Activated CD8-positive, alpha-beta memory T cell treated with anti-CD3 and anti-CD28 coated beads, Interleukin-2, amount 10 ng/mL, durations not matched to agents 7 days and 5 days (primary cell): ENCODE measurements around the gene FAM24A. TPM values are rescaled to one million over a fixed set of nuclear protein-coding genes. Genes with fewer than 3 reads are reported as not detected.
A peak's percentile ranks its signal among the peaks of the same experiment; 100 is the strongest.
"Not testable (repeated sequence)": the region's sequence is repeated elsewhere in the genome, so short reads cannot be mapped to it uniquely, and the experiment has no call there.

Experiments used
- ATAC-seq: fragments of 150-1000 bp; cut with Tn5 transposase; one replicate; pipeline ENCODE4 v1.10.0; 2021; ENCODE audit warnings: moderate library complexity
- CTCF ChIA-PET: fragments of 350-600 bp; sonication (Branson Sonifier 250); formaldehyde crosslinking; loops from one replicate; lab custom pipeline; 2021; ENCODE audit warnings: antibody characterized with exemption; lab: Charles Lee
- DNase-seq: peaks from one replicate; pipeline ENCODE4 v3.0.0-alpha.2; 2020
- H3K27ac Mint-ChIP-seq: one replicate; pipeline ENCODE4 v1.8.0; 2021; ENCODE audit warnings: mild to moderate bottlenecking, mixed read lengths
- H3K27me3 Mint-ChIP-seq: one replicate; pipeline ENCODE4 v1.8.0; 2021; ENCODE audit warnings: mixed read lengths
- H3K36me3 Mint-ChIP-seq: one replicate; pipeline ENCODE4 v1.8.0; 2021; ENCODE audit warnings: mild to moderate bottlenecking, mixed read lengths
- H3K4me1 Mint-ChIP-seq: one replicate; pipeline ENCODE4 v1.8.0; 2021; ENCODE audit warnings: mixed read lengths
- H3K4me3 Mint-ChIP-seq: one replicate; pipeline ENCODE4 v1.8.0; 2021; ENCODE audit warnings: mild to moderate bottlenecking, moderate library complexity, mixed read lengths
- H3K9me3 Mint-ChIP-seq: one replicate; pipeline ENCODE4 v1.8.0; 2022; ENCODE audit warnings: low read depth, mixed read lengths
- total RNA-seq, 2 experiments: library from RNA; stranded (reverse); gene quantifications; one replicate each; pipeline ENCODE4 v1.2.3, GENCODE V29; 2021

The FAM24A gene
- total RNA-seq, 2 experiments from 2014 or later: not detected

- H3K36me3 Mint-ChIP-seq: peaks cover 48% of the 10 kb centered on the region
- CTCF ChIA-PET: no interaction called here
- peak within 1 kb of the TSS; percentile 95 for H3K4me3 Mint-ChIP-seq
- H3K4me1 Mint-ChIP-seq: peaks cover 57% of the 10 kb centered on the region
- no peaks in the 10 kb centered on the region for H3K27me3 Mint-ChIP-seq
- H3K27ac Mint-ChIP-seq: peak within 1 kb of the TSS; percentile 93
- H3K9me3 Mint-ChIP-seq: peaks cover 9% of the 10 kb centered on the region
- ATAC-seq (peak; percentile 90), DNase-seq (peak; percentile 98)
These were observed 30.8 kb upstream of the FAM24A start, which contains the start of gene FAM24B for GRCh38 chr10:122879339-122880273. Gene FAM24B (minus strand): TSS chr10:122879581. CDS start chr10:122850515, 29,066 bp downstream.

GRCh38 chr10:122882766-122883165 lies 27.6 kb upstream of the FAM24A start:
- CTCF ChIA-PET: no interaction called here
- no peak overlapping the region for H3K27ac Mint-ChIP-seq

GRCh38 chr10:122884166-122884565 lies 26.2 kb upstream of the FAM24A start:
- Mint-ChIP-seq H3K9me3 (no peaks in the 10 kb centered on the region), H3K27ac (no peak overlapping the region), H3K4me3 (no peak overlapping the region), H3K36me3 (peaks cover 28% of the 10 kb centered on the region), H3K4me1 (peaks cover 22% of the 10 kb centered on the region), H3K27me3 (no peaks in the 10 kb centered on the region)
- CTCF ChIA-PET: no interaction called here
- DNase-seq (no peak), ATAC-seq (no peak)

More at GRCh38 chr10:122882766-122883165, 27.6 kb upstream of the FAM24A start:
- DNase-seq (no peak), ATAC-seq (no peak)
- Mint-ChIP-seq H3K27me3 (no peaks in the 10 kb centered on the region), H3K9me3 (no peaks in the 10 kb centered on the region), H3K36me3 (peaks cover 34% of the 10 kb centered on the region), H3K4me1 (peaks cover 35% of the 10 kb centered on the region), H3K4me3 (no peak overlapping the region)

- H3K27ac Mint-ChIP-seq: peak overlapping the region; percentile 2
- no peaks in the 10 kb centered on the region for H3K9me3 Mint-ChIP-seq
- CTCF ChIA-PET: no interaction called here
- H3K27me3 Mint-ChIP-seq: no peaks in the 10 kb centered on the region
- H3K4me3 Mint-ChIP-seq: peak overlapping the region; percentile 4
- peaks cover 11% of the 10 kb centered on the region for H3K36me3 Mint-ChIP-seq
- DNase-seq: no peak
- ATAC-seq: no peak
- H3K4me1 Mint-ChIP-seq: peaks cover 6% of the 10 kb centered on the region
These were observed 16.0 kb upstream of the FAM24A start for GRCh38 chr10:122894261-122894944.

GRCh38 chr10:122903861-122904260 lies 6.5 kb upstream of the FAM24A start:
- ATAC-seq, H3K27ac Mint-ChIP-seq, H3K4me3 Mint-ChIP-seq, DNase-seq, H3K4me1 Mint-ChIP-seq, H3K9me3 Mint-ChIP-seq, CTCF ChIA-PET, H3K36me3 Mint-ChIP-seq: not testable (repeated sequence)
- H3K27me3 Mint-ChIP-seq: peaks cover 30% of the 10 kb centered on the region

GRCh38 chr10:122911889-122912484 lies 1.6 kb downstream of the FAM24A start:
- ATAC-seq (peak; percentile 81), DNase-seq (peak; percentile 74)
- no peaks in the 10 kb centered on the region for H3K36me3 Mint-ChIP-seq
- CTCF ChIA-PET: no interaction called here
- H3K27me3 Mint-ChIP-seq: peaks cover 4% of the 10 kb centered on the region
- H3K4me1 Mint-ChIP-seq: no peaks in the 10 kb centered on the region
- no peaks in the 10 kb centered on the region for H3K9me3 Mint-ChIP-seq
- H3K27ac Mint-ChIP-seq: no peak overlapping the region
- no peak overlapping the region for H3K4me3 Mint-ChIP-seq

- H3K27me3 Mint-ChIP-seq: no peaks in the 10 kb centered on the region
- H3K9me3 Mint-ChIP-seq: no peaks in the 10 kb centered on the region
- DNase-seq: no peak
- ATAC-seq: no peak
- no peaks in the 10 kb centered on the region for H3K36me3 Mint-ChIP-seq
- H3K27ac Mint-ChIP-seq: no peak overlapping the region
- no peaks in the 10 kb centered on the region for H3K4me1 Mint-ChIP-seq
- H3K4me3 Mint-ChIP-seq: no peak overlapping the region
- CTCF ChIA-PET: no interaction called here
These were observed 5.3 kb downstream of the FAM24A start for GRCh38 chr10:122915700-122916099.

- ATAC-seq: no peak
- DNase-seq: no peak
- Mint-ChIP-seq H3K27ac (no peak overlapping the region), H3K36me3 (peaks cover 4% of the 10 kb centered on the region), H3K4me3 (no peak overlapping the region), H3K9me3 (no peaks in the 10 kb centered on the region), H3K27me3 (no peaks in the 10 kb centered on the region), H3K4me1 (no peaks in the 10 kb centered on the region)
- CTCF ChIA-PET: no interaction called here
These were observed 19.7 kb downstream of the FAM24A start for GRCh38 chr10:122930140-122930539.

GRCh38 chr10:122931088-122931906 lies 20.9 kb downstream of the FAM24A start:
- no peaks in the 10 kb centered on the region for H3K9me3 Mint-ChIP-seq
- no peak overlapping the region for H3K27ac Mint-ChIP-seq
- no peaks in the 10 kb centered on the region for H3K27me3 Mint-ChIP-seq
- CTCF ChIA-PET: no interaction called here
- ATAC-seq (no peak), DNase-seq (no peak)
- no peak overlapping the region for H3K4me3 Mint-ChIP-seq
- peaks cover 9% of the 10 kb centered on the region for H3K36me3 Mint-ChIP-seq
- no peaks in the 10 kb centered on the region for H3K4me1 Mint-ChIP-seq

- no peak for ATAC-seq
These were observed 28.9 kb downstream of the FAM24A start for GRCh38 chr10:122939133-122939855.

GRCh38 chr10:122939856-122940543 lies 29.6 kb downstream of the FAM24A start:
- no peak overlapping the region for H3K27ac Mint-ChIP-seq
- no peak overlapping the region for H3K4me3 Mint-ChIP-seq
- CTCF ChIA-PET: no interaction called here
- no peaks in the 10 kb centered on the region for H3K4me1 Mint-ChIP-seq
- no peaks in the 10 kb centered on the region for H3K27me3 Mint-ChIP-seq
- H3K9me3 Mint-ChIP-seq: no peaks in the 10 kb centered on the region
- DNase-seq (no peak), ATAC-seq (no peak)
- peaks cover 48% of the 10 kb centered on the region for H3K36me3 Mint-ChIP-seq

More at GRCh38 chr10:122939133-122939855, 28.9 kb downstream of the FAM24A start:
- H3K4me3 Mint-ChIP-seq: no peak overlapping the region
- H3K36me3 Mint-ChIP-seq: peaks cover 47% of the 10 kb centered on the region
- no peaks in the 10 kb centered on the region for H3K27me3 Mint-ChIP-seq
- CTCF ChIA-PET: no interaction called here
- no peaks in the 10 kb centered on the region for H3K9me3 Mint-ChIP-seq
- H3K4me1 Mint-ChIP-seq: no peaks in the 10 kb centered on the region
- DNase-seq: no peak
- H3K27ac Mint-ChIP-seq: no peak overlapping the region

- ATAC-seq (no peak), DNase-seq (no peak)
- CTCF ChIA-PET: interaction anchor here (1.5 kb wide), 1 partner anchor 31 kb away, joined by 5 read pairs; the partner anchor contains the start of gene PSTK
- Mint-ChIP-seq H3K4me1 (peaks cover 20% of the 10 kb centered on the region), H3K4me3 (no peak overlapping the region), H3K27me3 (peaks cover 3% of the 10 kb centered on the region), H3K9me3 (no peaks in the 10 kb centered on the region), H3K36me3 (peaks cover 34% of the 10 kb centered on the region), H3K27ac (no peak overlapping the region)
These were observed 38.9 kb downstream of the FAM24A start for GRCh38 chr10:122949296-122949695.
